GM12801 (cell line): Measurements from ENCODE around the gene GALNT10.

Experiments used
- TF ChIP-seq, protein P1 (sequence below): IDR thresholded peaks from one replicate; pipeline ENCODE4 v1.5.1; 2011; ENCODE audit warnings: control low read depth; ENCODE audit not compliant: insufficient read length; ENCODE audit errors: extremely low read depth

The GALNT10 gene

DNA sequence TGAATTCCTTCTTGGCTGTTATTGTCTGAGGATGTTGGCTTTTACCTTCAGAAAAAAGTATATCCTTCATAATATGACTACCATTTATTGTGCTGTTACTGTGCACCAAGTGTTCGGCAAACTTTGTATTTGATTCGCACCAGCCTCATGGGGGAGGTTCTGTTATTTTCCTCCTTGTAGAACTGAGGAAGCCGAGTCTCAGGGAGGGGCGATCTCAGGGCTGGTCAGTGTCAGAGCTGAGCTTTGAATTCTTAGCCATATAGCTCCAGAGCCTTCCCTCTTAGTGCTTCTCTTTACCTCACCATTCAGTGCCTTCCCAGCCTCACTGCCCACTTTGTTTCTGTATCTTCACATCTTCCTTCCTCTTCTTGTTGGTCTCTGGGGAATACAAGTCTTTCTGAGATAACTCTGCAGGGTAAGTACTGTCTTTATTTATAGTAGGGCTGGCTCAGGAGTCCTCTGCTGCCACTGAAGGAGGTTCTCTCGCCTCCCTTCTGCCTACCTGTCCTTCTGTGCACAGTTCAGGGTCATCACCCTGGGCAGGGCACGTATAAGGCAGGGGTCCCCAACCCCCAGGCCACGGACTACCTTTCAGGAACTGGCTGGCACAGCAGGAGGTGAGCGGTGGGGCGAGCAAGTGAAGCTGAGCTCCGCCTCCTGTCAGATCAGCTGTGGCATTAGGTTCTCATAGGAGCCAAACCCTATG, 48.4 kb downstream of the GALNT10 start:
- TF ChIP-seq, protein P1, sequence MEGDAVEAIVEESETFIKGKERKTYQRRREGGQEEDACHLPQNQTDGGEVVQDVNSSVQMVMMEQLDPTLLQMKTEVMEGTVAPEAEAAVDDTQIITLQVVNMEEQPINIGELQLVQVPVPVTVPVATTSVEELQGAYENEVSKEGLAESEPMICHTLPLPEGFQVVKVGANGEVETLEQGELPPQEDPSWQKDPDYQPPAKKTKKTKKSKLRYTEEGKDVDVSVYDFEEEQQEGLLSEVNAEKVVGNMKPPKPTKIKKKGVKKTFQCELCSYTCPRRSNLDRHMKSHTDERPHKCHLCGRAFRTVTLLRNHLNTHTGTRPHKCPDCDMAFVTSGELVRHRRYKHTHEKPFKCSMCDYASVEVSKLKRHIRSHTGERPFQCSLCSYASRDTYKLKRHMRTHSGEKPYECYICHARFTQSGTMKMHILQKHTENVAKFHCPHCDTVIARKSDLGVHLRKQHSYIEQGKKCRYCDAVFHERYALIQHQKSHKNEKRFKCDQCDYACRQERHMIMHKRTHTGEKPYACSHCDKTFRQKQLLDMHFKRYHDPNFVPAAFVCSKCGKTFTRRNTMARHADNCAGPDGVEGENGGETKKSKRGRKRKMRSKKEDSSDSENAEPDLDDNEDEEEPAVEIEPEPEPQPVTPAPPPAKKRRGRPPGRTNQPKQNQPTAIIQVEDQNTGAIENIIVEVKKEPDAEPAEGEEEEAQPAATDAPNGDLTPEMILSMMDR = no peak

DNA sequence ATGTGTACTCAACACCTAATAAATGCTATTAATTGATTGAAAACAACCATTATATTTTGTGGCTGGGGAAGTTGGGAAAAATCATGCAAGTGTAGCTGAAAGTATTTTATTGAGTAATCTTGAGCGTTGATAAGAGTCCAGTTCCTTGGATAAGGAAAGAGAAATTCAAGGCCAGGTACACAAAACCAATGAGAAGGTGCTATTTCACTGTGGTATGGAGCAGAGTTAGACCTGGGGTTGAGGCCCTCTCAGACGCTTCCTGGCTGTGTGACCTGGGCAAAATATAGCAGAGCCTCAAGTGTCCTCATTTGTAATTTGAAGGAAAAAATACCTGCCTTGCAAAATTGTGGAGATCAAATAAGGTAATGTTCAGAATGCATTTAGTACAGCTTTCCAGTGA, 50.1 kb downstream of the GALNT10 start:
- TF ChIP-seq, protein P1 = no peak

DNA sequence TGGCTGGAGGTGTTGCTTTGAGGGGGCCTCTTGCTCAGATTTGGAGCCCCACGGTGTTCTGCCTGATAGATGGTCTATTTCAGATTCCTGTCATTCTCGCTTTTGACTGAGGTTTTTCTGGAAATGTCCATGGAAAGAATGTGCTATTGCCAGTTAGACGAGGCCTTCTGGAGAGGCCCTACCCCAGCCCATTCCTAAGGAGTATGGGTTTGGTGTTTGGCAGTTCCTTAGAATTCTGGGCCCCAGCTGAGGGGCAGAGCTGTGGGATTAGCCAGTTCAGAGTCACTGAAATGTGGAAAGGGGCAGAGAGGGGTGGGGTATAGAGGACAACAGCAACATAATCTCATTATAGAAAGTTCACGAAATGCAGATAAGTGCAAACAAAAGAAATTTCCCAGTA, 50.5 kb downstream of the GALNT10 start:
- TF ChIP-seq, protein P1 = no peak

DNA sequence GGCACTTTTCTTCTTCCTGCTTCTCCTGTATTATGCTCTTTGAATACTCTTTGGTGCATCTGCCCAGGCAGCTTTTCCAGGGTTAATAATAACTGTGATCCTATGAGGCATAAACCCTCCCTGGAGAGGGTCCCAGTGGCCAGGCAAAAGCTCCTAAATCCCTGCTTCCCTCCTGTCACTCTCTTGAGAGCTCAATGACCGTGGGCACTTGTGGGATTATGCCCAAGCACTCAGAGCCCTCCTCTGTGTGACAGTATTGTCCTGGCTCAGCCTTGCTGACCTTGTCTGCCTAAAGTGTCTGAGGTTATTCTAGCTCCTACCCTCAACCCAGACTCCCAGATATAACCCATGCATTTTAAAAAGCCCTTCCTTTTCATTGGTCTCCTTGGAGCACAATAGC, 51.9 kb downstream of the GALNT10 start:
- TF ChIP-seq, protein P1 = no peak

DNA sequence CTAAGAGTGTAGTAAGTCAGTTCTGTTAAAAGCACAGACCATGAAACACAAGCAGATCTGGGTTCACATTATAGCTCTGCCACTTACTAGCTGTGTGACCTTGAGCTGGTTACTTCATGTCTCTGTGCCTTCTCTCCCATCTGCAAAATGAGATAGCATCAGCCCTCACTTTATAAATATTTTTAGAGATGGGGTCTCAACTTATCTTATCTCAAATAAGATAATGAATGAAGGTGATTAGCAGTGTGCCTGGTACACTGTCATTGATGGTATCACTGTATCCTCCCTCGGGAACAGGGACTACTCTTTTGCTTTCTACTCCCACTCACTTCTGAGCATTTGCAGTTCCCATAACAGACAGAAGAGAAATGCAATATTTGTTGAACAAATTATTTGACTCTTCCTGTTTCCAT, 52.4 kb downstream of the GALNT10 start:
- TF ChIP-seq, protein P1 = no peak

DNA sequence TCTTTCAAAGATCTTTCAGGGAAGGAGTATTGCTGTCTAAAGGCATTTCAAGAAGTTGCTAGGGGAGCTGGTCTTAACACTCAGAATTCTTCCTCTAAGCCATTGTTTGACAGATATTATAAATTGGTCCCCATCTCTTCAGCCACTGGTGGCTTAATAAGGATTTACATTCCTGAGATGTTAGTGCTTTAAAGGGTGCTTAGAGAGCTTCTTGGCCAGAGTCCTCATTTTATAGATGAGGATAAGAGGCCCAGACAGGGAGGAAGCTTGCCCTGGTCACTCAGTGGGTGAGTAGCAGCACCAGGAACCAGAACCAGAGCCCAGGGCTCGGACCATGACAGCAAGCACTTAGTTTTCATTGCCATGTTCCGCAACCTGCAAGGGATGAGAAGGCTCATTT, 53.2 kb downstream of the GALNT10 start:
- TF ChIP-seq, protein P1 = no peak

DNA sequence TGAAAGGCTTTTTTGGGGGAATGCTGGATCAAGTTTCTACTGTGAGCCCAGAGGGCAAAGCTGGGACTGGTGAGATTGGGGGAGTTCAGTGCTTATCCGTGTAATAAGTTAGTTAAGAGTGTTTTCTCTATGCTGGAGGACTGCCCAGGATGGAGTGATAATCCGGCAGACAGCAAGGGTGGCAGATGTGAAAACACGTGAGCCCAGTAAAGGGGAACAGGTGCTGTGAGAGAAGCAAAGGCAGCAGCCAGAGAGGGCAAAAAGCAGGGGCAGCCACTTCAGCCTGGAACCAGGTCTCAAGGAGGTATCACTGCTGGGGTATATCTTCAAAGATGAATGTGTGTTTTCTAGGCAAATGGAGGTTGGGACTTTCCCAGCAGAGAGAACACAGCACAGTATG, 53.9 kb downstream of the GALNT10 start:
- TF ChIP-seq, protein P1 = no peak
